Liver (tissue), 3 donors: ENCODE measurements around the gene ATE1.

Experiments used
- GABPA ChIP-seq, 2 donors: IDR thresholded peaks in 1 of 2; conservative IDR thresholded peaks in 1 of 2; 2 replicates each; pipeline ENCODE4 v1.6.1; 2016; ENCODE audit warnings: antibody characterized with exemption in 2 of 2, mild to moderate bottlenecking in 1 of 2, moderate library complexity in 1 of 2
- MAX ChIP-seq: IDR thresholded peaks from 2 replicates; pipeline ENCODE4 v1.6.1; 2016; ENCODE audit warnings: antibody characterized with exemption
- RAD21 ChIP-seq, 2 donors: IDR thresholded peaks; 2 replicates each; pipeline ENCODE4 v1.6.1; 2016; ENCODE audit warnings: antibody characterized with exemption in 2 of 2, mild to moderate bottlenecking in 2 of 2
- RXRA ChIP-seq, 2 donors: IDR thresholded peaks; 2 replicates each; pipeline ENCODE4 v1.6.1; 2017 to 2018; ENCODE audit warnings: antibody characterized with exemption in 2 of 2, mild to moderate bottlenecking in 1 of 2
- TAF1 ChIP-seq: conservative IDR thresholded peaks from 2 replicates; pipeline ENCODE4 v1.6.1; 2016; ENCODE audit warnings: antibody characterized with exemption, mild to moderate bottlenecking
- YY1 ChIP-seq: IDR thresholded peaks from 2 replicates; pipeline ENCODE4 v1.6.1; 2016; ENCODE audit warnings: antibody characterized with exemption, mild to moderate bottlenecking
- ZBTB33 ChIP-seq: IDR thresholded peaks from 2 replicates; pipeline ENCODE4 v1.6.1; 2016; ENCODE audit warnings: antibody characterized with exemption
- TF ChIP-seq, protein P1 (sequence below): fragments of 150-350 bp; IDR thresholded peaks from 2 replicates; pipeline ENCODE4 v1.5.1; 2017; ENCODE audit warnings: improper control_type of control experiment, low read depth, low read length; ENCODE audit not compliant: missing input control
- TF ChIP-seq, protein P2 (sequence below): IDR thresholded peaks from 2 replicates; pipeline ENCODE4 v1.6.1; 2016; ENCODE audit warnings: antibody characterized with exemption
- TF ChIP-seq, protein P3 (sequence below): IDR thresholded peaks from 2 replicates; pipeline ENCODE4 v1.6.1; 2016; ENCODE audit warnings: antibody characterized with exemption, mild to moderate bottlenecking
- donor health status: healthy.
- donor health status: healthy.

DNA sequence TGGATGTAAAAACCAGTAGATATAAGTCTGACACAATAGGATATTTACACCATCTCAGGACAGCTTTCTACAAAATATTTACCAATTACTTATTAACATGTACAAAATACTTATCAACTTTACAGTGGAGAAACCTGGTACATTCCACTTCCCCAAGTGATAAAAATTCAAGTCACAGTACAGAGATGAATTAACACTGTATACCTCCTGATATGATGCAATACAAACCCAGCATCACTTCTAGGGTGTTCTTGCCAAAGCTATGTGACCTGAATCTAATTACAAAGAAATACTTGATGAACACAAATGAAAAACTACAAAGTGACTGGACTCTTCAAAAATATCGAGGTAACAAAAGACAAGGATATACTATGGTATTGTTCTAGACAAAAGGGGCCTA lies 173.2 kb downstream of the ATE1 start:
- TF ChIP-seq, protein P1, sequence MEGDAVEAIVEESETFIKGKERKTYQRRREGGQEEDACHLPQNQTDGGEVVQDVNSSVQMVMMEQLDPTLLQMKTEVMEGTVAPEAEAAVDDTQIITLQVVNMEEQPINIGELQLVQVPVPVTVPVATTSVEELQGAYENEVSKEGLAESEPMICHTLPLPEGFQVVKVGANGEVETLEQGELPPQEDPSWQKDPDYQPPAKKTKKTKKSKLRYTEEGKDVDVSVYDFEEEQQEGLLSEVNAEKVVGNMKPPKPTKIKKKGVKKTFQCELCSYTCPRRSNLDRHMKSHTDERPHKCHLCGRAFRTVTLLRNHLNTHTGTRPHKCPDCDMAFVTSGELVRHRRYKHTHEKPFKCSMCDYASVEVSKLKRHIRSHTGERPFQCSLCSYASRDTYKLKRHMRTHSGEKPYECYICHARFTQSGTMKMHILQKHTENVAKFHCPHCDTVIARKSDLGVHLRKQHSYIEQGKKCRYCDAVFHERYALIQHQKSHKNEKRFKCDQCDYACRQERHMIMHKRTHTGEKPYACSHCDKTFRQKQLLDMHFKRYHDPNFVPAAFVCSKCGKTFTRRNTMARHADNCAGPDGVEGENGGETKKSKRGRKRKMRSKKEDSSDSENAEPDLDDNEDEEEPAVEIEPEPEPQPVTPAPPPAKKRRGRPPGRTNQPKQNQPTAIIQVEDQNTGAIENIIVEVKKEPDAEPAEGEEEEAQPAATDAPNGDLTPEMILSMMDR, result no peak
- TF ChIP-seq MAX (no peak), YY1 (no peak), RXRA (IDR thresholded peaks at IDR 0.05) (no peak), RAD21 (IDR thresholded peaks at IDR 0.05) (no peak), TAF1 (no peak), GABPA (IDR thresholded peaks at IDR 0.05 in 1 of 2, conservative IDR thresholded peaks at IDR 0.05 in 1 of 2) (no peak), ZBTB33 (no peak)
- TF ChIP-seq, protein P2, sequence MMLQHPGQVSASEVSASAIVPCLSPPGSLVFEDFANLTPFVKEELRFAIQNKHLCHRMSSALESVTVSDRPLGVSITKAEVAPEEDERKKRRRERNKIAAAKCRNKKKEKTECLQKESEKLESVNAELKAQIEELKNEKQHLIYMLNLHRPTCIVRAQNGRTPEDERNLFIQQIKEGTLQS, result no peak
- TF ChIP-seq, protein P3, sequence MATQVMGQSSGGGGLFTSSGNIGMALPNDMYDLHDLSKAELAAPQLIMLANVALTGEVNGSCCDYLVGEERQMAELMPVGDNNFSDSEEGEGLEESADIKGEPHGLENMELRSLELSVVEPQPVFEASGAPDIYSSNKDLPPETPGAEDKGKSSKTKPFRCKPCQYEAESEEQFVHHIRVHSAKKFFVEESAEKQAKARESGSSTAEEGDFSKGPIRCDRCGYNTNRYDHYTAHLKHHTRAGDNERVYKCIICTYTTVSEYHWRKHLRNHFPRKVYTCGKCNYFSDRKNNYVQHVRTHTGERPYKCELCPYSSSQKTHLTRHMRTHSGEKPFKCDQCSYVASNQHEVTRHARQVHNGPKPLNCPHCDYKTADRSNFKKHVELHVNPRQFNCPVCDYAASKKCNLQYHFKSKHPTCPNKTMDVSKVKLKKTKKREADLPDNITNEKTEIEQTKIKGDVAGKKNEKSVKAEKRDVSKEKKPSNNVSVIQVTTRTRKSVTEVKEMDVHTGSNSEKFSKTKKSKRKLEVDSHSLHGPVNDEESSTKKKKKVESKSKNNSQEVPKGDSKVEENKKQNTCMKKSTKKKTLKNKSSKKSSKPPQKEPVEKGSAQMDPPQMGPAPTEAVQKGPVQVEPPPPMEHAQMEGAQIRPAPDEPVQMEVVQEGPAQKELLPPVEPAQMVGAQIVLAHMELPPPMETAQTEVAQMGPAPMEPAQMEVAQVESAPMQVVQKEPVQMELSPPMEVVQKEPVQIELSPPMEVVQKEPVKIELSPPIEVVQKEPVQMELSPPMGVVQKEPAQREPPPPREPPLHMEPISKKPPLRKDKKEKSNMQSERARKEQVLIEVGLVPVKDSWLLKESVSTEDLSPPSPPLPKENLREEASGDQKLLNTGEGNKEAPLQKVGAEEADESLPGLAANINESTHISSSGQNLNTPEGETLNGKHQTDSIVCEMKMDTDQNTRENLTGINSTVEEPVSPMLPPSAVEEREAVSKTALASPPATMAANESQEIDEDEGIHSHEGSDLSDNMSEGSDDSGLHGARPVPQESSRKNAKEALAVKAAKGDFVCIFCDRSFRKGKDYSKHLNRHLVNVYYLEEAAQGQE, result no peak
